GM19025 (cell line): ENCODE measurements around the gene CHN2.
"Not testable (repeated sequence)": the region's sequence is repeated elsewhere in the genome, so short reads cannot be mapped to it uniquely, and the experiment has no call there.

Experiments
- ATAC-seq: cut with Tn5 transposase; IDR thresholded peaks from one replicate; pipeline ENCODE4 v1.9.1; 2021; ENCODE audit warnings: mild to moderate bottlenecking, low read depth, moderate library complexity; ENCODE audit not compliant: unreplicated experiment

The CHN2 gene

GRCh38 chr7:29511337-29511736 is 316.8 kb downstream of the CHN2 start:
- no peak for ATAC-seq

GRCh38 chr7:29511851-29512250 is 317.3 kb downstream of the CHN2 start:
- no peak for ATAC-seq

GRCh38 chr7:29516491-29516890 is 321.9 kb downstream of the CHN2 start:
- no peak for ATAC-seq

GRCh38 chr7:29518616-29519015 is 324.0 kb downstream of the CHN2 start:
- no peak for ATAC-seq

- ATAC-seq: no peak
Measured at GRCh38 chr7:29523728-29524127, 329.2 kb downstream of the CHN2 start.

- ATAC-seq: no peak
Measured at GRCh38 chr7:29527505-29528108, 333.0 kb downstream of the CHN2 start.

- not testable (repeated sequence) for ATAC-seq
Measured at GRCh38 chr7:29528526-29528925, 334.0 kb downstream of the CHN2 start.
